ENCODE measurements around the gene STX7. TPM values are rescaled to one million over a fixed set of nuclear protein-coding genes. Genes with fewer than 3 reads are reported as not detected.
"Not testable (repeated sequence)": the region's sequence is repeated elsewhere in the genome, so short reads cannot be mapped to it uniquely, and the experiment has no call there.

STX7 gene
- total and polyA plus RNA-seq, 8 donors, result 8.6 to 39.3 (median 30.3) TPM

GRCh38 chr6:132548746-132549463 lies 36.0 kb upstream of the STX7 start:
- Histone ChIP-seq H3K4me1 (no peaks in the 10 kb centered on the region), H3K4me3 (no peak overlapping the region), H3K27ac (no peak overlapping the region), H3K36me3 (no peaks in the 10 kb centered on the region), H3K27me3 (no peaks in the 10 kb centered on the region), H3K9me3 (no peaks in the 10 kb centered on the region)
- TF ChIP-seq POLR2AphosphoS5 (IDR thresholded peaks at IDR 0.05), result no peak
- TF ChIP-seq CTCF (IDR thresholded peaks at IDR 0.05), result no peak
- TF ChIP-seq EP300 (IDR thresholded peaks at IDR 0.05), result no peak
- TF ChIP-seq POLR2A (IDR thresholded peaks at IDR 0.05), result no peak
- DNase-seq, result no peak
- WGBS, 5 donors, result 92 to 99% (median 94%) methylated on average over 4 of the region's 4 CpGs
- intact Hi-C loops (cut with DNase I; ENCODE audit: low total_unique reads), result no loop called here

DNA sequence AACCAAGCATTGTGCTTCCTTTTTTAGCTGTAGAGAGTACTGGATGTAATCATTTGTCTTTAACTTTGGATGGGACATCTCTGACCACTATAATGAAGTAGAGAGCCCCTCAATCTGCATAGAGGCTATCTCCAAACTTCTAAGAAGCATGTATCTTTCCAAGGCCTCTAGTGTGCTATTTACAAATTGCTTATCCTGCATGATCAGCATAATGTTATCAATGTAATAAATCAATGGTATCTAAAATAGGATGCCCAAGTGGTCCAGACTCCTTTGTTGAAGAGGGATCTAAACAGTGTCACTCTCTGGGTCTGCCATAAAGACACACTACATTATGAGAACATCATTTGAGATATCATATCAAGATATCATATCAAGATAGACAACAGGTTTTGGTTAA lies 31.9 kb upstream of the STX7 start:
- H3K4me1 ChIP-seq, result no peaks in the 10 kb centered on the region
- no peak for TF ChIP-seq POLR2AphosphoS5 (IDR thresholded peaks at IDR 0.05)
- no peak for TF ChIP-seq CTCF (IDR thresholded peaks at IDR 0.05)
- TF ChIP-seq POLR2A (IDR thresholded peaks at IDR 0.05), result no peak
- no peak for TF ChIP-seq EP300 (IDR thresholded peaks at IDR 0.05)
- no peak for DNase-seq
- no peaks in the 10 kb centered on the region for H3K9me3 ChIP-seq
- intact Hi-C loops (cut with DNase I; ENCODE audit: low total_unique reads), result no loop called here
- no peak overlapping the region for H3K4me3 ChIP-seq
- no peak overlapping the region for H3K27ac ChIP-seq
- no peaks in the 10 kb centered on the region for H3K27me3 ChIP-seq
- H3K36me3 ChIP-seq, result no peaks in the 10 kb centered on the region

DNA sequence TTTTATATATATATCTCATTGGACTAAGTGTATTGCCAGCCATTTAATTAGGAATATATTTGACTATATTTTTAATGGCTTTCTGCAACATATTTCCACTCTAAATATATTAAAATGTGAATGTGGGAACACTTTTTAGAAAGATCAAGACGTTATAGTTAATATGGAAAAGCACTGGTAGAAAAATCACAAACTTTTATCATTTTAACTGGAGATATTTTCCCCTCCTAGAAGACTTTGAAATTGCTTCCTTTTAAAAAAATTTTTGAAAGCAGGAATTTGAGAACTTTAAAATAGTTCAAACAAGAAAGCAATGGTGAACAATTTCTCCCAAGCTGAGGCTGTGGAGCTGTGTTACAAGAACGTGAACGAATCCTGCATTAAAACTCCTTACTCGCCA lies 25.1 kb upstream of the STX7 start, which contains the start of gene TAAR9:
Gene TAAR9, plus strand, starts transcription at position 301 of the 400 bp plus-strand sequence. Its CDS starts 13 bp downstream, at position 314.
- WGBS, 5 donors, result 79 to 92% (median 87%) methylated on average over 4 of the region's 4 CpGs

DNA sequence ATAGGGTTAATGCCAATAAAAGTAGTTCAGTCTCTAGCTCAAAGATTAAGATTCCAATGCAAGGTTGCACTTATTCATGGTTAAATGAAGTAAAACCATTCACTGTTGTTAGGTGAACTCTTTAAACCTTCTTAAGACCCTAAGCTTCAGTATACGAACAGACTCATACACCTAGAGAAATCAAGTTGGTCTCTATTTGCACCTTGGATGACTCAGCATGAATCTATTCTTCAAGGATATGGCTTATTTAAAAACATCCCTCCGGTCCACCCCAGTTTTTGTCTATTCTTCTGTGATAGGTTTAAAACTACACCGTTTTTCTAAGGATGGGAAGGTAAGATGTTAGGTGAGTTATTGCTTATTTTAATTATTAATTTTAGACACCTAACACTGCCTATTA lies 24.2 kb upstream of the STX7 start:
- H3K27me3 ChIP-seq, result no peaks in the 10 kb centered on the region
- H3K9me3 ChIP-seq, result no peaks in the 10 kb centered on the region
- no peak overlapping the region for H3K27ac ChIP-seq
- no peak for DNase-seq
- no peak for TF ChIP-seq POLR2AphosphoS5 (IDR thresholded peaks at IDR 0.05)
- TF ChIP-seq CTCF (IDR thresholded peaks at IDR 0.05), result no peak
- no peak for TF ChIP-seq EP300 (IDR thresholded peaks at IDR 0.05)
- TF ChIP-seq POLR2A (IDR thresholded peaks at IDR 0.05), result no peak
- intact Hi-C loops (cut with DNase I; ENCODE audit: low total_unique reads), result no loop called here
- no peaks in the 10 kb centered on the region for H3K4me1 ChIP-seq
- no peak overlapping the region for H3K4me3 ChIP-seq
- 81 to 88% (median 87%) methylated on average over 3 of the region's 3 CpGs for WGBS, 5 donors
- H3K36me3 ChIP-seq, result no peaks in the 10 kb centered on the region

More for the DNA sequence above, 25.1 kb upstream of the STX7 start, which contains the start of gene TAAR9:
- Histone ChIP-seq H3K27ac (no peak within 1 kb of the TSS), H3K27me3 (no peaks in the 10 kb centered on the region), H3K4me1 (no peaks in the 10 kb centered on the region), H3K9me3 (no peaks in the 10 kb centered on the region), H3K36me3 (no peaks in the 10 kb centered on the region), H3K4me3 (no peak within 1 kb of the TSS)
- DNase-seq, result no peak
- no peak for TF ChIP-seq POLR2AphosphoS5 (IDR thresholded peaks at IDR 0.05)
- no peak for TF ChIP-seq EP300 (IDR thresholded peaks at IDR 0.05)
- TF ChIP-seq CTCF (IDR thresholded peaks at IDR 0.05), result no peak
- TF ChIP-seq POLR2A (IDR thresholded peaks at IDR 0.05), result no peak
- intact Hi-C loops (cut with DNase I; ENCODE audit: low total_unique reads), result no loop called here

- WGBS, 5 donors, result 62 to 86% (median 76%) methylated on average over 2 of the region's 2 CpGs
- not testable (repeated sequence) for DNase-seq
Observed at GRCh38 chr6:132534546-132534945, 21.6 kb upstream of the STX7 start.

More at GRCh38 chr6:132534546-132534945, 21.6 kb upstream of the STX7 start:
- H3K9me3 ChIP-seq; H3K27me3 ChIP-seq; H3K36me3 ChIP-seq; H3K4me1 ChIP-seq; intact Hi-C loops (cut with DNase I; ENCODE audit: low total_unique reads); H3K4me3 ChIP-seq; H3K27ac ChIP-seq: not testable (repeated sequence)

All from stomach (tissue), 9 donors.